Stomach smooth muscle (tissue), 2 donors: ENCODE measurements around the gene CASP5.
"Not testable (repeated sequence)": the region's sequence is repeated elsewhere in the genome, so short reads cannot be mapped to it uniquely, and the experiment has no call there.

Source experiments
- H3K27ac ChIP-seq: one replicate; pipeline ENCODE4 v1.7.0; 2013; ENCODE audit warnings: mild to moderate bottlenecking, low read length, inconsistent platforms
- H3K27me3 ChIP-seq, 2 donors: one replicate each; pipeline ENCODE4 v1.7.0; 2013; ENCODE audit warnings: low read length in 2 of 2; ENCODE audit not compliant: insufficient read depth in 2 of 2, control insufficient read depth in 1 of 2
- H3K36me3 ChIP-seq, 2 donors: one replicate each; pipeline ENCODE4 v1.7.0; 2013; ENCODE audit warnings: low read length in 2 of 2; ENCODE audit not compliant: control insufficient read depth in 2 of 2, insufficient read depth in 2 of 2
- H3K4me1 ChIP-seq: one replicate; pipeline ENCODE4 v1.7.0; 2013; ENCODE audit warnings: low read length; ENCODE audit not compliant: control insufficient read depth, insufficient read depth
- H3K4me3 ChIP-seq, 2 donors: one replicate each; pipeline ENCODE4 v1.7.0; 2013; ENCODE audit warnings: low read length in 2 of 2
- H3K9ac ChIP-seq, 2 donors: one replicate each; pipeline ENCODE4 v1.7.0; 2013; ENCODE audit warnings: low read length in 2 of 2, mild to moderate bottlenecking in 1 of 2
- H3K9me3 ChIP-seq, 2 donors: one replicate each; pipeline ENCODE4 v1.7.0; 2013; ENCODE audit warnings: low read length in 2 of 2; ENCODE audit not compliant: control insufficient read depth in 2 of 2
- donor health status: healthy.
- donor health status: Pancreatic carcinoma.

Gene CASP5

DNA sequence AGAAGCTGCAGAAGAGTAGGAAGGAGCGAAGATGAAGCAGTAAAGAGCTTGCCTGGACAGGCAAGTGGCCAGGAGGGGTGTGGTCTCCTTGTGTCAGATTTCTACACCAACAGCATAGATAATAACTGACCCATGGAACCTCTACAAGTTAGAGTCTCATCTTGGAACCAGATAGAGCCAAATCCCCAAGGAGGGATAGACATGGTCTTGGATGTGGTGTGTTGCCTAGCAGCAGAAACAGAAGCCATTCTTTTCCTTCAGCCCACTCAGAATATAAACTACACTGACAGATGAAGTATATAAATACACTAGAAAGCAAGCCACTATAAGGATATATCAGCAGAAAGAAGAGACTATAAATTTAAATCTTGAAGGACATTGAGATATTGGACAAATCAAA is 26.5 kb upstream of the CASP5 start:
- H3K27ac ChIP-seq: no peak overlapping the region
- H3K9me3 ChIP-seq: no peaks in the 10 kb centered on the region
- H3K4me1 ChIP-seq: peaks cover 6% of the 10 kb centered on the region
- no peaks in the 10 kb centered on the region for H3K36me3 ChIP-seq
- H3K9ac ChIP-seq: no peak overlapping the region
- no peaks in the 10 kb centered on the region for H3K27me3 ChIP-seq
- H3K4me3 ChIP-seq: no peak overlapping the region

DNA sequence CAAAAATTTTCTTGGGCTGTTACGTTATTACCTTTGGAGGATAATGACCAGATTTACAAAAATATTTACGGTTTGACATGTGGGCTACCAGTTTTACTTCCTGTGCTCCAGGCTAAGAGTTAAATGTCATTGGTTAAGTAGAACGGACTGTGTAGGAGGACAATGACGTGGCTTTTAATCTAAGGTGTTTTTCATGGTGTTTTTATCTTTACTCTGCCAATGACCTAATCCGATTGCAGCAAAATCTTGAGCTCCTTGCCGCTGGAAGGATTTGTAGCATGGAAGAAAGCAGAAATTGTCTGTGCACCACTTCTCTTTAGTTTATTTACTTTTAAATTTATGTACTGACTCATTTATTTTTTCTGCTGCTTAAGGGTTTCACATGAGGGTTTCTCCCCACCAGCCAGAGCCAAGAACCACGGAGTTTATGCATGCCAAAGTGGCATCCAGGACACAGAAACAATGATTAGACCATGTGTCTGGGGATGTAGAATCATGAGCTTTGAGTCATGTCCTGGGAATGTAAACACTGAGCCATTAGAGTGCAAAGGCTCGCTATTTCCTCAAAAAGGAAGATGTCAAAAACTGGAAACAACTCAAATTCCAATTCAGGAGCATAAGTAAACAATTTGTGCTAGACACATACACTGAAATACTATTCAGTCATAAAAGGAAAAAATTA is 24.1 kb upstream of the CASP5 start:
- Histone ChIP-seq H3K4me1 (peaks cover 6% of the 10 kb centered on the region), H3K27ac (no peak overlapping the region), H3K36me3 (no peaks in the 10 kb centered on the region), H3K4me3 (peak overlapping the region in 1 of 2 donors; percentile 9), H3K27me3 (no peaks in the 10 kb centered on the region), H3K9ac (no peak overlapping the region), H3K9me3 (no peaks in the 10 kb centered on the region)

DNA sequence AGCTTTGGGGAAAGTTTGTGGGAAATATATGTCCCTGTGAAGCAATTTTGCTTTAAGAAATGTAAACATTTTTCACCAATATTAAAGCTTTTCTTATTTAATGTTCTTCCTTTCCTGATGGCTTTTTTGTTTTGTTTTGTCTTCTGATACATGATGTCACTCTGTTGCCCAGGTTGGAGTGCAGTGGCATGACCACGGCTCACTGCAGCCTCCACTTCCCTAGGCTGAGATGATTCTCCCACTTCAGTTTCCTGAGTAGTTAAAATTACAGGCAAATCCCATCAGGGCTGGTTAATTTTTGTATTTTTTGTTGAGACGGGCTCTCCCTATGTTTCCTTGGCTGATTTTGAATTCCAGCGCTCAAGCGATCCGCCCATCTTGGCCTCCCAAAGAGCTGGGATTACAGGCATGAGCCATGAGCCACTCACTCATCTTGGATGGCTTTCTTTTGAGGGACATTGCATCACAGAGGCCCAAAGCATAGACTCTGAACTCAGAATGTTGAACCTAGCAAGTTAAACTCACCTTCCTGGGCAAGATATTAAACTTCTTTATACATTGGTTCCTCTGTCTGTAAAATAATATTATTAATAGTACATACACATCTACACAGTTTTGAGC is 22.8 kb upstream of the CASP5 start:
- Histone ChIP-seq H3K36me3 (no peaks in the 10 kb centered on the region), H3K9ac (no peak overlapping the region), H3K9me3 (no peaks in the 10 kb centered on the region), H3K27ac (no peak overlapping the region), H3K4me1 (peaks cover 6% of the 10 kb centered on the region), H3K4me3 (peak overlapping the region; percentile 14 to 59), H3K27me3 (no peaks in the 10 kb centered on the region)

DNA sequence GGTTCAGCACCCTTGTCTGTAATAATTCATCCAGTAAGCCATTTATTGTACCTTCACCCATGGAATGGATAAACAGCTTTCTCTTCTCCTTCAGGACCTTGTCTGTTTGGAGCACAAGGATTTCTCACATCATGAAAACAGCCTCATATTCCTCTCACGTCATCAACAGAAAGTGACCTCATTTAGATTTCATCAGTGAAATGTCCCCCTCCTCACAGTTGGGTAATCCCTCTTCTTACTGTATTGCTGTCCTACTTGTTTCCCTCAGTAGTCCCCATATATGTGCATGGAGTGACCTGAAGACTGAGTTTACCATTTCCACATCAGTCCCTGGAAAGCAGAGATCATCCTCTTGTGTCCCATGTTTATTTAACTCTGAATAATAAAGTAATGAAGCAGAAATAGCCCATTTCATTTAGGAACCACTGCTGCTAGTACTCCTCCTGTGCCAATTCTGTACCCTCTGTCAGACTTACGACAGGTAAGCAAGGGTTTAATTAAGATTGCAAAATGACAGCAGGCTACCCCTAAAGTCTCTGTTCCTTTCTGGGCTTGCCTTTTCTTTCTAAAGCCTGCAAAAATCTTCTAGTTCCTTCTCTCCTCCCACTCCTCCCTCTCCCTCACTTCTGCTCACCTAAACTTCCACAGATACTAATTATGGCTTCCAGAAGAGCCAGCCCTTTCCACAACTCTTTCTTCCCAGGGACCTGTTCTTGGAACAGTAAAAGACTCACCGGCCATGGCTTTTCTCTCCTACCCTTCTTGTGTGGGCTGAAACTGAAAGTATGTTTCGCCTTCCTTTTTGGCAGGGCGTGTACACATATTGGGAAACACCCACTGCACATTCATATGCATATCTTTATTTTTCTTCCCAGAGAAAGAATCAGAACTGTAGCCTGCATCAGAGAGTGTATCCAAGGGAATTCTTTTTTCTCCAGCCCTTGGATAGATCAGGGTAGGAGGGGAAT is 21.9 kb upstream of the CASP5 start, which contains the start of gene CARD16:
Gene CARD16 (minus strand): TSS at position 779 of the 968 bp plus-strand sequence. CDS start 38 bp downstream, at position 741.
- not testable (repeated sequence) for H3K9me3 ChIP-seq, H3K36me3 ChIP-seq, H3K27me3 ChIP-seq, H3K27ac ChIP-seq, H3K4me1 ChIP-seq
- H3K9ac ChIP-seq: peak within 1 kb of the TSS in 1 of 2 donors; percentile 3
- H3K4me3 ChIP-seq: peak within 1 kb of the TSS; percentile 14 to 59

DNA sequence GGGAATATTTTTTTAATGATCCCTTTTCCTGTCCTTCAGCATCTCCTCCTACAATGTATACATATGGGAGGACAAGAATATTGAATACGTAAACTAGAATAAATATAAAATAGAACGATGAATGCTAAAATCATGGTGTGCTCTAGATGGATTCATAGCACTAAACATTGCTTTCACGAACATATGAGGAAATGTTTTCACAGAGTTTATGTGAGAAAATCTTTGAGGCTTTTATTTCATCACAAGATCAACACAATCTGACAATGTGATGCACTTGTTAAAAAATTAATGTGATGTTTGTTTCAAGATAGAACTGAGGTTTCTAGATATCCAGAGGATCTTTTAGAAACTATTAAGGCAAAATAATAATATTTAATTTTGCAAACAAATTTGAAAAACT is 19.2 kb upstream of the CASP5 start:
- no peaks in the 10 kb centered on the region for H3K9me3 ChIP-seq
- no peaks in the 10 kb centered on the region for H3K36me3 ChIP-seq
- no peaks in the 10 kb centered on the region for H3K27me3 ChIP-seq
- H3K27ac ChIP-seq: no peak overlapping the region
- no peak overlapping the region for H3K9ac ChIP-seq
- H3K4me3 ChIP-seq: no peak overlapping the region
- peaks cover 5% of the 10 kb centered on the region for H3K4me1 ChIP-seq

DNA sequence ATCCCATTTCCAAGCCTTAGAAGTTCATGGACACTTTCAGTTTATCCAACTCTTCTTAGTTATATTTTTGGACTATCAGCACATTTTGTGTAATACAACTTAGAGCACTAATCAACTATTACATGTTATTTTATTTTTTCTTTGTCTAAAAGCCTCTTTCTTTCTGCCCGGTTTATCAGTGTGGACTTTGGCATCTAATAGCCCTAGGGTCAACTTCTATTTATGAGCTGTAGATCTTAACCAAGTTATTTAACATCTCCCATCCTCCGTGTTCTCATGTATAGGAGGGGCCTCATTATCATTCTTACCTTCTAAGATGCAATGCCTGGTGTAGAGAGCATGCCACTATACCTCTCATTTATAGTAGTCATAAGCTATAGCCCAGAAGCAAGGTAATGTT is 17.7 kb upstream of the CASP5 start:
- Histone ChIP-seq H3K9ac (no peak overlapping the region), H3K27me3 (no peaks in the 10 kb centered on the region), H3K9me3 (no peaks in the 10 kb centered on the region), H3K4me3 (no peak overlapping the region), H3K4me1 (no peaks in the 10 kb centered on the region), H3K36me3 (no peaks in the 10 kb centered on the region), H3K27ac (no peak overlapping the region)

DNA sequence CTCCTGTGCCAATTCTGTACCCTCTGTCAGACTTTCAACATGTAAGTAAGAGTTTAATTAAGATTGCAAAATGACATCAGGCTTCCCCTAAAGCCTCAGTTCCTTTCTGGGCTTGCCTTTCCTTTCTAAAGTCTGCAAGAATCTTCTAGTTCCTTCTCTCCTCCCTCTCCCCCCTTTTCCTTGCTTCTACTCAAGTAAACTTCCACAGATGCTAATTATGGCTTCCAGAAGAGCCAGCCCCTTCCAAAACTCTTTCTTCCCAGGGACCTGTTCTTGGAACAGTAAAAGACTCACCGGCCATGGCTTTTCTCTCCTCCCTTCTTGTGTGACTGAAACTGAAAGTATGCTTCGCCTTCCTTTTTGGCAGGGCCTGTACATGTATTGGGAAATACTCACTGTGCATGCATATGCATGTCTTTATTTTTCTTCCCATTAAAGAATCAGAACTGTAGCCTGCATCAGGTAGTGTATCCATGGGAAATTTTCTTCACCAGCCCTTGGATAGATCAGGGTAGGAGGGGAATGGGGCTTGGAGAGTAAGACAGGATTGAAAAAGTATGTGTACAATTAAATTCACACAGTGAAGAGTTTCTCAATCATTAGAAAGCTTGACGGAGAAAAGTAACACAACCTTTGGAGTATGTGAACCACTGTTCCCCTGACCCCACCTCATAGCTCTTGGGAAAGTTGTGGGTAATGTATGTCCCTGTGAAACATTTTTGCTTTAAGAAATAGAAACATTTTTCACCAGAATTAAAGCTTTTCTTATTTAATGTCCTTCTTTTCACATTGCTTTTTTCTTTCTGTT is 12.0 kb upstream of the CASP5 start, which contains the start of gene CASP1:
Gene CASP1 (minus strand): TSS at position 332 of the 808 bp plus-strand sequence. CDS start 31 bp downstream, at position 301.
- Histone ChIP-seq H3K4me3 (peak within 1 kb of the TSS; percentile 36 to 65), H3K27ac (peak within 1 kb of the TSS; percentile 56), H3K9me3 (no peaks in the 10 kb centered on the region), H3K4me1 (no peaks in the 10 kb centered on the region), H3K9ac (peak within 1 kb of the TSS; percentile 37 to 55), H3K36me3 (peaks cover 0 to 3% of the 10 kb centered on the region in 2 donors), H3K27me3 (no peaks in the 10 kb centered on the region)

DNA sequence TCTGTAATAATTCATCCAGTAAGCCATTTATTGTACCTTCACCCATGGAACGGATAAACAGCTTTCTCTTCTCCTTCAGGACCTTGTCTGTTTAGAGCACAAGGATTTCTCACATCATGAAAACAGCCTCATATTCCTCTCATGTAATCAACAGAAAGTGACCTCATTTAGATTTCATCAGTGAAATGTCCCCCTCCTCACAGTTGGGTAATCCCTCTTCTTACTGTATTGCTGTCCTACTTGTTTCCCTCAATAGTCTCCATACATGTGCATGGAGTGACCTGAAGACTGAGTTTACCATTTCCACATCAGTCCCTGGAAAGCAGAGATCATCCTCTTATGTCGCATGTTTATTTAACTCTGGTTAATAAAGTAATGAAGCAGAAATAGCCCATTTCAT is 11.4 kb upstream of the CASP5 start:
- H3K9ac ChIP-seq: peak overlapping the region; percentile 37 to 55
- not testable (repeated sequence) for H3K27me3 ChIP-seq, H3K4me1 ChIP-seq, H3K9me3 ChIP-seq, H3K36me3 ChIP-seq
- peak overlapping the region; percentile 36 to 65 for H3K4me3 ChIP-seq
- H3K27ac ChIP-seq: peak overlapping the region; percentile 56

DNA sequence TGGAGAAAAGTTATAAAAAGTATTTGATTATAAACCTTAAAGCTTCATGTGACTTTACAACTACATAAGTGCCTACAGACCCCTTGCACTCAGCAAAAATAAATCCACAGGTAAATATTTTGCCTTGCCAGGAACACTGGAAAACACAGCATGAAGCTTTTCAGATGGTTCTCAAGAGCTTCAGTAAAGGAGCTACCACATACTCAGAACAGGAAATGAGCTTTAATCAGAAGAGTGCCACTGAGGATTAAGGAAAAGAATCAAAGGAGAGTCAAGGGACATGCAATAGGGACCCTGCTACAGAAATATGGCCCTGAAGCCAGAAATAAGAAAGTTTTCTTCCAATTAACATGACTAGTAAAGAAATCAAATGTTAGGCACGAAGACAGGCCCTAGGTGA is 10.8 kb upstream of the CASP5 start:
- H3K4me1 ChIP-seq: no peaks in the 10 kb centered on the region
- H3K27me3 ChIP-seq: no peaks in the 10 kb centered on the region
- H3K9ac ChIP-seq: no peak overlapping the region
- no peak overlapping the region for H3K27ac ChIP-seq
- peaks cover 0 to 3% of the 10 kb centered on the region in 2 donors for H3K36me3 ChIP-seq
- no peaks in the 10 kb centered on the region for H3K9me3 ChIP-seq
- peak overlapping the region in 1 of 2 donors; percentile 36 for H3K4me3 ChIP-seq

DNA sequence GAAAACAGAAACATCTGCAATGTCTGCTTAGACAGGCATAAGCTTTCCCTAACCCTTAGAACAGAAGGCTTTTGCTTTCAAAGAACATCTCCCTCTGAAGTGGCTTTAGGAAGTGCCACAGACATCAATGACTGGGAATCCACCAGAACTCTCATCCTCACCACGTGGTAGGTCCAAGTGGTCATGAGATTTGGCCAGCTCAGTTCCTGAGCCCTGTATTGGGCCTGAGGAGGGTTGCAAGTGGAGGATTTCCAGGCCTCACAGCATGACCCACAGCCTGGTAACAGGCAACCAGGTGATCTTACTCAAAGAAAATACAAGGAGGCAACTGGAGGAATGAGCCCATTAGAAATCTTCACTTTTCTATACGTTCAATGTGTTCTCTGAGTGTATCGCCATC is 10.4 kb upstream of the CASP5 start:
- Histone ChIP-seq H3K27me3 (no peaks in the 10 kb centered on the region), H3K27ac (no peak overlapping the region), H3K36me3 (peaks cover 0 to 3% of the 10 kb centered on the region in 2 donors), H3K9ac (no peak overlapping the region), H3K4me3 (peak overlapping the region; percentile 31 to 34), H3K4me1 (no peaks in the 10 kb centered on the region), H3K9me3 (no peaks in the 10 kb centered on the region)
